GM21825 (cell line): ENCODE measurements around the gene YIPF1.
"Not testable (repeated sequence)": the region's sequence is repeated elsewhere in the genome, so short reads cannot be mapped to it uniquely, and the experiment has no call there.

Experiments
- ATAC-seq: cut with Tn5 transposase; IDR thresholded peaks from one replicate; pipeline ENCODE4 v1.9.1; 2021; ENCODE audit warnings: mild to moderate bottlenecking, moderate library complexity; ENCODE audit not compliant: unreplicated experiment

Gene YIPF1

DNA sequence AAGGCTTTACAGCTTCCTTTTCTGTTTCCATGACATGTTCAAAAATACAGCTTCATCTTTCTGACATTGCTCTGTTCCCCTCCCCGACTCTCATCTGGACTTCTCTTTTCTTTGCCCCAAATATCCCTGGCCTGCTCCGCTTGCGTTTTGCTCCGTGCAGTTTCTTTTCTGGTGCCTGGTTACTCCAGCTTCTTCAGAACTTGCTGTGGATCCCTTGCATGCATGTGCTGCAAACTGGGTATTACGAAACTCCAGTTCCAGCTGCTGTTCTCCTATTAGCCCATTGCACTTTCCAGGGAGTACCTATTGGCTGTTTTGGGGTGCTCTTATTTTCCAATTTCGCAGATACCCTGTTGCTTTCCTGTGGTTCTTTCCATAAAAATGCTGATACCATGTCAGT lies 41.6 kb downstream of the YIPF1 start:
- ATAC-seq: no peak

GRCh38 chr1:53842347-53842746 lies 47.2 kb downstream of the YIPF1 start:
- ATAC-seq: no peak

DNA sequence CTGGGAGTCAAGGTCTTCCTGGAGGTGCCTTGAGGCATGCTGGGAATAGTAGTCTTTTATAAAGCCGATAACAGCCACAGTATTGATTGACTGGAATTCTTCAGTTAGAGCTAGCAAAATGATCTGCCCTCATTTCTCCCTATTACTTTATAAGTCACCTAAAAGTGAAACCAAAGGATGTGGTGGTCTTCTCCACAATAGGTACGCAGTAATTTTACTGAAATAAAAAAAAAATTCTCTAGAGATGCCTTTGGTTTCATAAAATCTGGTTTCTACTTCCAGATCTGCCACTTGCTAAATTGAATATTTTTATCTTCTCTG lies 51.0 kb downstream of the YIPF1 start:
- no peak for ATAC-seq

GRCh38 chr1:53837924-53838653 lies 51.5 kb downstream of the YIPF1 start, which contains the start of gene NDC1:
Gene NDC1, minus strand, starts transcription at chr1:53838296. Its CDS starts 35 bp downstream, at chr1:53838261.
- ATAC-seq: peak; percentile 86

DNA sequence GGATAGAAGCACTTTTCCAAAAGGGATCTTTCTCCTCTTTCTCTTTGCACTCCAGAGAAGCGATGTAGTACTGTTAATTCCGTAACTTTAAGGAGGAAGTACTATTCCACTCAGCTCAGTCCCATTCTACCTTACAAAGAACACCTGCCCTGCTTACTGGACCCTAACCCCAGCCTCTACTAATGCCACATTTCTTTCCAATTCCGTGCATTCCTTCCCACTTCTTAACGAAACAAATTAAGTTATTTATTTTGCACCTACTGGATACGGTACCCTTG lies 52.0 kb downstream of the YIPF1 start:
- no peak for ATAC-seq

DNA sequence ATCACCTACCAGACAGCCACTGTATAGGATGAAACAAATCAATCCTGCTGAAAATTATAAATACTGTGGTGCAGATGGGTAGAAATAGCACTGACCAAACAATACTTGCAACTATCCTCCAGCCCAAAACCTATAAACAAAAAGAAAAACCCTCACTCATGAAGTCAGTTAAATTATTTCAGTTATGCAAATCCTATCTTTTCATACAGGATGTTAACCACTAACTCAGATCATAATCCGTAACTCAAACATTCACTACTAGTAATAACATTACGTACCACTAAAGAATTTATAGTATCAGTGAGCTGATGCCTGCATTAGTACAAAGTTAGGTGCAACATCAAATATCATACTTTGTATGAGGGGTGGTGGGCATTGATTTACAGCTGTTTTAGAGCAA lies 54.1 kb downstream of the YIPF1 start:
- no peak for ATAC-seq

- ATAC-seq: no peak
Measured at GRCh38 chr1:53834776-53835175, 54.8 kb downstream of the YIPF1 start.

DNA sequence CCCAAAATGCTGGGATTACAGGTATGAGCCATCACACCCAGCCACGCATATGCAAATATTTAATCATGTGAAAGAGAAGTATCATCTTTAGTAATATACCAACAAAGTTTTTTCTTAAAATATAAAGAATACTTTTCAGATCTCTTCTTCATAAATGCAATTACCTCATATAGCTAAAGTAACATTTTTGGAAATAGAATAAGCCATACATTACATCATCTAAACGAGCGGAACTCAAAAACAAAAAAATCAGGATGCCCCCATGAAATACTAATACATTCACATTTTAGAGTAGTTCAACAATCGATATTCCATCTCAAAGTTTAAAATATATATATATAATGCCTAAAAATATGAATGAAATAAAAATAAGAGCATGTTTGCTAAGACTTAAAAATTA lies 56.2 kb downstream of the YIPF1 start:
- no peak for ATAC-seq

GRCh38 chr1:53826367-53826766 lies 63.2 kb downstream of the YIPF1 start:
- ATAC-seq: no peak

DNA sequence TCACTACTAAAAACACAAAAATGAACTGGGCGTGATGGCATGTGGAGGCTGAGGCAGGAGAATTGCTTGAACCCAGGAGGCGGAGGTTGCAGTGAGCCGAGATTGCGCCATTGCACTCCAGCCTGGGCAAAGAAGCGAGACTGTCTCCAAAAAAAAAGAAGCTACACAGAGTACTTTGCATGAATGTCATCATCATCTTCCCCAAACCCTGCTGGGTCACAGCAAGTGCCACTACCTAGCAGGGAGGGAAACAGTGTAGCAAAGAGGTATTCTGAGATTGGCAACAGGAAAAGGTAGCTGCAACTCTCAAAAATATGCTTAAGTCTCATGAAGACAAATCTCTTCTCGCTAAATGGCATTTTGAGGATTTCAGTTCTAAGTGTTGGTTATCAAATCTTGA lies 64.3 kb downstream of the YIPF1 start:
- no peak for ATAC-seq

- ATAC-seq: no peak
Measured at GRCh38 chr1:53822931-53823330, 66.7 kb downstream of the YIPF1 start.

DNA sequence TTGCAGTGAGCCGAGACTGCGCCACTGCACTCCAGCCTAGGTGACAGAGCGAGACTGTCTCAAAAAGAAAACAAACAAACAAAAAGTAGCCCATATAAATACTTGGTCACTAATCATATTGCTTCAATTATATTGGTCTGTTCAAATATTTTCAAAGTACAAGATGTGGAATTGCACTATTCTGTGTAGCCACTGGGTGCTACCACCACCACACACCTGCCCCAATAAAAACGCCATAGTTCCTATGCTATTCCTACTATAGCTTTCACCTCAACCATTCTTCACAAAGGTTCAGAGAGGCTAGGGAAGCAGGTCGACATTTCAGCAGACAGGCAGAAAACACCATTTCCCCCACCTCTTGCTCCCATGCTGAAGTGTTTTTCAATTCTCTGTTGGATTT lies 68.2 kb downstream of the YIPF1 start:
- ATAC-seq: no peak

- ATAC-seq: no peak
Measured at GRCh38 chr1:53819387-53819786, 70.2 kb downstream of the YIPF1 start.

DNA sequence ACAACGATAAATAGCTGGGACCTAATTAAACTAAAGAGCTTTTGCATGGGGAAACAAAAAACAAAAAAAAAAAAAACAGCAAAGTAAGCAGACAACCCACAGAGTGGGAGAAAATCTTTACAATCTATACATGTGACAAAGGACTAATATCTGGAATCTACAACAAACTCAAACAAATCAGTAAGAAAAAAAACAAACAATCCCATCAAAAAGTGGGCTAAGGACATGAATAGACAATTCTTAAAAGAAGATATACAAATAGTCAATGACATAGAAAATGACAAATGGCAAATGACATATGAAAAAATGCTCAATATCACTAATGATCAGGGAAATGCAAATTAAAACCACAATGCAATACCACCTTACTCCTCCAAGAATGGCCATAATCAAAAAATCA lies 73.0 kb downstream of the YIPF1 start:
- ATAC-seq: not testable (repeated sequence)

- not testable (repeated sequence) for ATAC-seq
Measured at GRCh38 chr1:53815484-53815883, 74.1 kb downstream of the YIPF1 start.

GRCh38 chr1:53811414-53811851 lies 78.2 kb downstream of the YIPF1 start:
- no peak for ATAC-seq

GRCh38 chr1:53810497-53810896 lies 79.1 kb downstream of the YIPF1 start:
- ATAC-seq: no peak

GRCh38 chr1:53810007-53810406 lies 79.6 kb downstream of the YIPF1 start:
- ATAC-seq: no peak

DNA sequence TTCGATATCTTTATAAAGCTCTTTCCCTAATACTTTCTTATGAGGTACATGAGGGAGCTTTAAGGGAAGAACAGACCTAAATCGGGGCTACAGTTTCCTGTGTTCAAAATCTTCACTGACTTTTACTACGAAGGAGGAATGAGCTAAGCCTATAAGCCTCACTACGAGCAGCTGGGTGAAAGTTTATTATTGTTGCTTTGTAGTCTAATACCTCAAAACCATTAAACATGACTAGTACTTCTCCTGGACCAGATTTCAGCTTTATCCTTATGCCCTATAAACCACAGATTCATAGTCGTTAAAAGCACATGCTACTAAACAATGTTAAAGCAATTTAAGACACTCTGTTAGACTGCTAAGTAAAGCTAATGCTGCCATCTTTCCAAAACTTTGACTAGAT lies 81.7 kb downstream of the YIPF1 start:
- ATAC-seq: no peak

DNA sequence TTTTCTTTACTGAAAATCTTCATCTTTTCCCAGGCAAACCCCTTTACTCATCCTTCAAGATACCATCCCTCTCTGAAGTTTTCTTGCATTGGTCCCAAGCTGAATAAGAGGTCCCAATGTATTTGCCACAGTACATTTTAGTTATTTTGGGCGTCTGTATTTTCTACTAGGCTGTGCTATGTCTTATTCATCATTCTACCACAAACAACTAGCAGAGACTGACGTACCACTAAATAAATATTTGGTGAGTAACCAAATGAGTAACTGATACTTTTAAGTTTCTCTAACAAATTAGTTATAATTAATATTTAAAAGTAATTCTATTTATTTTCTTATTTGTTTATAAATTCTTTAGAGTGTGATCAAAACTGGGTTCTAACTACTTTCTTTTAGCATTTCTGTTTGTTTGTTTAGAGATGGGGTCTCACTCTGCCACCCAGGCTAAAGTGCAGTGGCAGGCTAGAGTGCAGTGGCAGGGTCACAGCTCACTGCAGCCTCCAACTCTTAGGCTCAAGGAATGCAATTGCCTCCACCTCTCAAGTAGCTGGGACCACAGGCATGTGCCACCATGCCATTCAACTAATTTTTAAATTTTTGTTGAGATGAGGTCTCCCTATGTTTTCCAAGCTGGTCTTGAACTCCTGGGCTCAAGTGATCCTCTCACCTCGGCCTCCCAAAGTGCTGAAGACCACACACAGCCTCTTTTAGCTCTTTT lies 84.6 kb downstream of the YIPF1 start:
- ATAC-seq: no peak

DNA sequence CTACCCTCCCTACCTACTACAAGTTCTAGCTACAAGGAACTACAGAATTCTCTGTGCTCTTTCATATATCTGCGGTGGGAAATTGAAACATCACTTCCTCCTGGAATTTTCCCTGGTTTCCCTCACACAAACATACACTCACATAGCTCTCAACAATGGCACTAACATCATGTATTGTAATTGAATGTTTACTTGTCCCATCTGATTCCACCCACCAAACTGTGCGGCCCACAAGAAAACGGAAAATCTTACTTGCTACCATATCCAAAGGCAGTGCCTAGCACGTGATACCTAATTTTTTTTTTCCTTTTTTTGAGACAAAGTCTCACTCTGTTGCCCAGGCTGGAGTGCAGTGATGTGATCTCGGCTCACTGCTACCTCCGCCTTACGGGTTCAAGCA lies 85.4 kb downstream of the YIPF1 start:
- no peak for ATAC-seq
